Stimulated activated CD8-positive, alpha-beta memory T cell treated with anti-CD3 and anti-CD28 coated beads, Interleukin-4, amount 100 ng/mL, for 48 hours (primary cell): ENCODE data around the gene ZMYM4.
"Not testable (repeated sequence)": the region's sequence is repeated elsewhere in the genome, so short reads cannot be mapped to it uniquely, and the experiment has no call there.

Experiments
- DNase-seq: peaks from one replicate; pipeline ENCODE4 v3.0.0-alpha.2; 2020

ZMYM4 gene

GRCh38 chr1:35461966-35462651, 193.6 kb downstream of the ZMYM4 start:
- no peak for DNase-seq

DNA sequence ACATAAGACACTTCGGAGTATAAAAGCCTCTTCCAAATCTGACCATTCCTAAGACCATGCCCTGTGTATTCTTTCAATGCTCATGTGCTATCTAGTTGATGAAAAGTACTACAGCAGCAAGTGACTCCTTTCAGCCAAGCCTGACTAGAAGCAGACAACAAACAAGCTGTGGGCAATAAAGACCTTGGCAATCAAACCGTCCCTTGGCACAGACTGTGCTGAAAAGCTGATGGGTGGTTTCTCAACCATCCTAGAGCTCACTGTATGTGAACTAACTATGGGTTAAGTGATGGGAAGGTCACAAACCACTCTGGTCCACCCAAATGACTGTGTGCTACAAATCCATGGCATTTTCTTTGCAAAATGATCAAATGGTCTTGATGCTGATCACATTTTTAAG, 194.7 kb downstream of the ZMYM4 start:
- no peak for DNase-seq

DNA sequence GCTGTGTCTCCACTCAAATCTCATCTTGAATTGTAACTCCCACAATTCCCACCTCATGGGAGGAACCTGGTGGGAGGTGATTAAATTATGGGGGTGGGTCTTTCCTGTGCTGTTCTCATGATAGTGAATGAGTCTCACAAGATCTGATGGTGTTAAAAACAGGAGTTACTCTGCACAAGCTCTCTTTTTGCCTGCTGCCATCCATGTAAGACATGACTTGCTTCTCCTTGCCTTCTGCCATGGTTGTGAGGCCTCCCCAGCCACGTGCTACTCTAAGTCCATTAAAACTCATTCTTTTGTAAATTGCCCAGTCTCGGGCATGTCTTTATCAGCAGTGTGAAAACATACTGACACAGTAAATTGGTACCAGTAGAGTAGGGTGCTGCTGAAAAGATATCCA, 195.2 kb downstream of the ZMYM4 start:
- DNase-seq = not testable (repeated sequence)

- no peak for DNase-seq
Measured at GRCh38 chr1:35466120-35466519, 197.6 kb downstream of the ZMYM4 start.

DNA sequence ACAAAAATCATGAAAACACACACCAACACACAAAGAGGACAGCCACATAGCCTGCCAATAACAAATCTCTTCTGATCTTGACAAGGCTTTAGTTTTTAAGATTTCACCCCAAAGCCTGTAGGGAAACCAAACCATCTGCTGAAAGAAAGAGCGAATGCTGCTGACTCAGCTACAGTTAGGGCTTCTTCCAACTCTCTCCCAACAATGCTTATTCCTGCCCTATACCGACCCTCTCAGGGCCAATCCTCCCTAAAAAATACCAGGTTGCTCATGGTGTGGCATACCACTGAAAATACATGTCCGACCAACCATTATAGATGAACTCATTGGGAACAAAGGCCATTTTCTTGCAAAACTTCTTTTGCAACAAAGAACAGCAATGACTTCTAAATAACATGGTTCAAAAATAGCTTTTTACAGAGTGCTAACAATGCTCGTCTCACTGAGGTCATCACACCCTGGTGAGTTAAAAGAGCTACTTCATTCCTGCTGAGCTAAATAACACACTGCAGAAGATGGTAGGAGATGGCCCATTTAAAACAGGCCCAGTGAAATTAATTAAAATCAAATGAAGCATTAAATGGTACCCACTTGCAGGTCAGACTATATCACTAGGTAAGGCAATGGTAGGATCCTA, 202.6 kb downstream of the ZMYM4 start:
- DNase-seq = no peak
